Stimulated activated naive CD8-positive, alpha-beta T cell treated with anti-CD3 and anti-CD28 coated beads, Interleukin-15, Interleukin-2, amounts not matched to agents 100 ng/mL and 50 ng/mL, for 24 hours (primary cell): Measurements from ENCODE around the gene LTBP4.
"Not testable (repeated sequence)": the region's sequence is repeated elsewhere in the genome, so short reads cannot be mapped to it uniquely, and the experiment has no call there.

Experiments used
- H3K27ac Mint-ChIP-seq: one replicate; pipeline ENCODE4 v1.8.0; 2021; ENCODE audit warnings: mild to moderate bottlenecking, mixed read lengths
- H3K27me3 Mint-ChIP-seq: one replicate; pipeline ENCODE4 v1.8.0; 2021; ENCODE audit warnings: mixed read lengths
- H3K36me3 Mint-ChIP-seq: one replicate; pipeline ENCODE4 v1.8.0; 2021; ENCODE audit warnings: low read depth, mixed read lengths
- H3K4me1 Mint-ChIP-seq: one replicate; pipeline ENCODE4 v1.8.0; 2021; ENCODE audit warnings: low read depth, mixed read lengths
- H3K4me3 Mint-ChIP-seq: one replicate; pipeline ENCODE4 v1.8.0; 2021; ENCODE audit warnings: mild to moderate bottlenecking, mixed read lengths
- H3K9me3 Mint-ChIP-seq: one replicate; pipeline ENCODE4 v1.8.0; 2021; ENCODE audit warnings: mixed read lengths

Gene LTBP4

DNA sequence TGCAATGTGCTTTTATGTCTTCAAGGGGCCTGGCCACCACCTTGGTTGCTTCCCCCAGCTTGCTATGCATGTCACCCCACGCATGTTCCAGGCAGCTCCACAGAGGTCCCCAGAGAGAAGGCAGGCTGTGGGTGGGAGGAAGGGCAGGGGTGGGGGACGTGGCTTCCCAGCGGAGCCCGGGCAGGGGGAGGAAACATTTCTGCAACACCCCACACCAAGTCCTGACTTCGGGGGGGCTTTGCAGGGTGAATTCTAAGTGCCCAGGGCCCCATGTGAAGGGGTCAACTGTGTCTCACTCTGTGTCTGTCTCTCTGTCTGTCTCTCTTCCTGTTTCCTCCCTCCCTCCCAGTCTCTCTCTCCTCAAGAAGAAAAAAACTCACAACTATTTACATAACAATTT is 39.6 kb downstream of the LTBP4 start:
- no peaks in the 10 kb centered on the region for H3K9me3 Mint-ChIP-seq
- H3K27ac Mint-ChIP-seq = no peak overlapping the region
- no peak overlapping the region for H3K4me3 Mint-ChIP-seq
- no peaks in the 10 kb centered on the region for H3K36me3 Mint-ChIP-seq
- H3K4me1 Mint-ChIP-seq = no peaks in the 10 kb centered on the region
- H3K27me3 Mint-ChIP-seq = peaks cover 1% of the 10 kb centered on the region

DNA sequence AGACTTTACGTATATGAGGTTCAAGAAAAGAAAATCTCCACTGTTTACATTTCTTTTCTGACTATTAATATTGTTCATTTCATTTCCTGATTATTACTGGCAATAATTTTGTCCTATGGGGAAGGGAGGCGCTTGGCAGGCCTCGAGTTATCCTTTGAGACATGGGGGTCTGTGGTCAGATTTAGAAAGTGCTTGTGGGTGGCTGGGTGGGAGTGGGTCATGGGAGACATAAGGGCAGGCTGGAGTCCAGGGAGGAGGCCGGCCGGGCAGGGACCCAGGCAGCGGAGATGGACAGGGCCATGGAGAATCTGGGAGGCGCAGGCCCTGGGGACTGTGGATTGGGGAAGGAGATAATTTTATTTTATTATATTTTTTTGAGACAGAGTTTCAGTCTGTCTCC is 40.1 kb downstream of the LTBP4 start:
- Mint-ChIP-seq H3K4me3 (no peak overlapping the region), H3K27me3 (peaks cover 7% of the 10 kb centered on the region), H3K4me1 (peaks cover 5% of the 10 kb centered on the region), H3K36me3 (no peaks in the 10 kb centered on the region), H3K9me3 (no peaks in the 10 kb centered on the region), H3K27ac (no peak overlapping the region)

GRCh38 chr19:40642051-40642706 is 41.0 kb downstream of the LTBP4 start:
- H3K4me3 Mint-ChIP-seq = no peak overlapping the region
- H3K36me3 Mint-ChIP-seq = no peaks in the 10 kb centered on the region
- no peak overlapping the region for H3K27ac Mint-ChIP-seq
- no peaks in the 10 kb centered on the region for H3K9me3 Mint-ChIP-seq
- peaks cover 11% of the 10 kb centered on the region for H3K27me3 Mint-ChIP-seq
- peaks cover 5% of the 10 kb centered on the region for H3K4me1 Mint-ChIP-seq

GRCh38 chr19:40642757-40643305 is 41.7 kb downstream of the LTBP4 start:
- no peak overlapping the region for H3K27ac Mint-ChIP-seq
- H3K4me1 Mint-ChIP-seq = peaks cover 5% of the 10 kb centered on the region
- no peaks in the 10 kb centered on the region for H3K36me3 Mint-ChIP-seq
- no peaks in the 10 kb centered on the region for H3K9me3 Mint-ChIP-seq
- peaks cover 11% of the 10 kb centered on the region for H3K27me3 Mint-ChIP-seq
- no peak overlapping the region for H3K4me3 Mint-ChIP-seq

- H3K27ac Mint-ChIP-seq = no peak overlapping the region
- peaks cover 11% of the 10 kb centered on the region for H3K27me3 Mint-ChIP-seq
- no peaks in the 10 kb centered on the region for H3K9me3 Mint-ChIP-seq
- no peaks in the 10 kb centered on the region for H3K36me3 Mint-ChIP-seq
- no peak overlapping the region for H3K4me3 Mint-ChIP-seq
- H3K4me1 Mint-ChIP-seq = peaks cover 5% of the 10 kb centered on the region
These were observed 45.6 kb downstream of the LTBP4 start for GRCh38 chr19:40646743-40647254.

GRCh38 chr19:40649903-40650675 is 48.9 kb downstream of the LTBP4 start:
- H3K27me3 Mint-ChIP-seq = peaks cover 11% of the 10 kb centered on the region
- H3K4me3 Mint-ChIP-seq, H3K36me3 Mint-ChIP-seq, H3K27ac Mint-ChIP-seq, H3K9me3 Mint-ChIP-seq, H3K4me1 Mint-ChIP-seq: not testable (repeated sequence)

DNA sequence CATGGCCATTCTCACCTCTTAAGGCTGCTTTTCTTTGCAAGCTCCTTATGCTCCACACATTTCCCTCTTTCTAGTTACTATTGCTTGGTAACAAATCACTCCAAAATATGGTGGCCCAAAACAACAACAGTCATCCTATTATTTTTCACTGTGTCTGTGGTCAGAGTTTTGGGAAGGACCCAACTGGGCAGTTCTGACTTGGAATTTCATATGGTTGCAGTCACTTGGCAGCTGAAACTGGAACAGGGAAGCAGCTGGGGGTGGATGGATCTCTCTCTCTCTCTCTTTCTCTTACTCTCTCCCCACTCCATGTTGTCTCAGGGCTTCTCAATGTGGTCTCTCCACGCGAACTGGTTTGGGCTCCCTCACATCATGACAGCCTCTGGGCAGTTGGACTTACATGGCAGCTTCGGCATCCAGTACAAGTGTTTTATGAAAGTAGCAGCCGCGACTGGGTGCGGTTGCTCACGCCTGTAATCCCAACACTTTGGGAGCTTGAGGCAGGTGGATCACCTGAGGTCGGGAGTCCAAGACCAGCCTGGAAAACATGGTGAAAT is 49.7 kb downstream of the LTBP4 start:
- Mint-ChIP-seq H3K27ac (no peak overlapping the region), H3K27me3 (peaks cover 9% of the 10 kb centered on the region), H3K4me1 (peaks cover 5% of the 10 kb centered on the region), H3K36me3 (no peaks in the 10 kb centered on the region), H3K9me3 (no peaks in the 10 kb centered on the region), H3K4me3 (no peak overlapping the region)

- not testable (repeated sequence) for H3K27ac Mint-ChIP-seq, H3K27me3 Mint-ChIP-seq, H3K4me3 Mint-ChIP-seq, H3K9me3 Mint-ChIP-seq, H3K4me1 Mint-ChIP-seq, H3K36me3 Mint-ChIP-seq
These were observed 51.1 kb downstream of the LTBP4 start for GRCh38 chr19:40652303-40652702.

DNA sequence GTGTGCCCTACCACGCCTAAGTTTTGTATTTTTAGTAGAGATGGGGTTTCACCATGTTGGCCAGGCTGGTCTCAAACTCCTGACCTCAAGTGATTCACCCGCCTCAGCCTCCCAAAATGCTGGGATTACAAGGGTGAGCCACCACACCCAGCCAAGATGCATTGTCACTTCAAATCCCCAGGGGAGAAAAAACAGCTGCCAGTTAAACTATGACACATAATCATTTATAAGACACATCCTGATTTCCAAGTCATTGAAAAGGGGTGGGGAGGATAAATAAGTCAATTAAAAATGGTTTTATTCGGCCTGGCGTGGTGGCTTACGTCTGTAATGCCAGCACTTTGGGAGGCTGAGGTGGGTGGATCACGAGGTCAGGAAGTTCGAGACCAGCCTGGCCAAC is 54.5 kb downstream of the LTBP4 start:
- H3K4me3 Mint-ChIP-seq, H3K9me3 Mint-ChIP-seq, H3K27ac Mint-ChIP-seq, H3K36me3 Mint-ChIP-seq, H3K27me3 Mint-ChIP-seq, H3K4me1 Mint-ChIP-seq: not testable (repeated sequence)

DNA sequence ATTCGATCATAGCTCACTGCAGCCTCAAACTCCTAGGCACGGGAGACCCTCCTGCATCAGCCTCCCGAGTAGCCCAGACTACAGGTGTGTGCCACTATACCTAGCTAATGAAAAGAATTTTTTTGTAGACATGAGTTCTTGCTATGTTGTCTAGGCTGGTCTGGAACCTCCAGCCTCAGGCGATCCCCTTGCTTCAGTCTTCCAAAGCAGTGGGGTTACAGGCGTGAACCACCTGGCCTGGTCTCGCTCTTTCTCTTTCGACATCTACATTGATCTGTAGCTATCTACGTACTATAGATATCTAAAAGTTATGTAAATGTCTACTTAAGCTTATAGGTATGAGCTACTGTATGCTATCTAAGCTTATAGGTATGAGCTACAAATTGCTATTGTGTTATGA is 56.9 kb downstream of the LTBP4 start:
- H3K27ac Mint-ChIP-seq = no peak overlapping the region
- no peaks in the 10 kb centered on the region for H3K27me3 Mint-ChIP-seq
- peaks cover 4% of the 10 kb centered on the region for H3K4me1 Mint-ChIP-seq
- no peaks in the 10 kb centered on the region for H3K9me3 Mint-ChIP-seq
- H3K36me3 Mint-ChIP-seq = no peaks in the 10 kb centered on the region
- no peak overlapping the region for H3K4me3 Mint-ChIP-seq

- no peak overlapping the region for H3K27ac Mint-ChIP-seq
- H3K4me1 Mint-ChIP-seq = peaks cover 15% of the 10 kb centered on the region
- H3K27me3 Mint-ChIP-seq = no peaks in the 10 kb centered on the region
- H3K36me3 Mint-ChIP-seq = no peaks in the 10 kb centered on the region
- H3K9me3 Mint-ChIP-seq = no peaks in the 10 kb centered on the region
- no peak overlapping the region for H3K4me3 Mint-ChIP-seq
These were observed 57.9 kb downstream of the LTBP4 start for GRCh38 chr19:40659116-40659515.

GRCh38 chr19:40659566-40659965 is 58.4 kb downstream of the LTBP4 start:
- Mint-ChIP-seq H3K36me3 (no peaks in the 10 kb centered on the region), H3K4me1 (peaks cover 15% of the 10 kb centered on the region), H3K4me3 (no peak overlapping the region), H3K27me3 (no peaks in the 10 kb centered on the region), H3K27ac (no peak overlapping the region), H3K9me3 (no peaks in the 10 kb centered on the region)

GRCh38 chr19:40661616-40662015 is 60.4 kb downstream of the LTBP4 start:
- peaks cover 21% of the 10 kb centered on the region for H3K4me1 Mint-ChIP-seq
- H3K27ac Mint-ChIP-seq = no peak overlapping the region
- no peaks in the 10 kb centered on the region for H3K27me3 Mint-ChIP-seq
- H3K9me3 Mint-ChIP-seq = no peaks in the 10 kb centered on the region
- no peak overlapping the region for H3K4me3 Mint-ChIP-seq
- no peaks in the 10 kb centered on the region for H3K36me3 Mint-ChIP-seq

GRCh38 chr19:40662925-40663694 is 61.9 kb downstream of the LTBP4 start:
- Mint-ChIP-seq H3K36me3 (no peaks in the 10 kb centered on the region), H3K4me1 (peaks cover 24% of the 10 kb centered on the region), H3K4me3 (peak overlapping the region; percentile 78), H3K9me3 (no peaks in the 10 kb centered on the region), H3K27me3 (no peaks in the 10 kb centered on the region), H3K27ac (peak overlapping the region; percentile 85)
